ENCODE results near the gene VPS37B.

VPS37B gene

DNA sequence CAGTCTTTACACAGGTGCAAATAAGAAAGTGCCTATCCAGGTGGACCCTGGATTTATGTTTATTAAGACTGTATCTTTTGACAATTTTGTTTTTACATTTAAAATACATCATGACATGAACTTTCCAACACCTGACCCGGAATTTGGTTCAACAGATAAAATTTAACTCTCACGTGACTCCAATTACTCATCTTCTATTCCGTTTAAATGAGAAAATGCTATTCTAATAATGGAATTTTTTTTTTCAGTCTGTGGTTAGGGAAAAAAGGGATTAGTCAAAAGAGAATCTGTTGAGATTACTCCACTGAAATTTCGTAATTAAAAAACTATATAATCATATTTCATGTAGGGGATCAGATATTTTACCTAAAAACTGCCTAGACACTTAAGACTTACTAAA is 11.1 kb downstream of the VPS37B start:
- TF ChIP-seq, protein P1, sequence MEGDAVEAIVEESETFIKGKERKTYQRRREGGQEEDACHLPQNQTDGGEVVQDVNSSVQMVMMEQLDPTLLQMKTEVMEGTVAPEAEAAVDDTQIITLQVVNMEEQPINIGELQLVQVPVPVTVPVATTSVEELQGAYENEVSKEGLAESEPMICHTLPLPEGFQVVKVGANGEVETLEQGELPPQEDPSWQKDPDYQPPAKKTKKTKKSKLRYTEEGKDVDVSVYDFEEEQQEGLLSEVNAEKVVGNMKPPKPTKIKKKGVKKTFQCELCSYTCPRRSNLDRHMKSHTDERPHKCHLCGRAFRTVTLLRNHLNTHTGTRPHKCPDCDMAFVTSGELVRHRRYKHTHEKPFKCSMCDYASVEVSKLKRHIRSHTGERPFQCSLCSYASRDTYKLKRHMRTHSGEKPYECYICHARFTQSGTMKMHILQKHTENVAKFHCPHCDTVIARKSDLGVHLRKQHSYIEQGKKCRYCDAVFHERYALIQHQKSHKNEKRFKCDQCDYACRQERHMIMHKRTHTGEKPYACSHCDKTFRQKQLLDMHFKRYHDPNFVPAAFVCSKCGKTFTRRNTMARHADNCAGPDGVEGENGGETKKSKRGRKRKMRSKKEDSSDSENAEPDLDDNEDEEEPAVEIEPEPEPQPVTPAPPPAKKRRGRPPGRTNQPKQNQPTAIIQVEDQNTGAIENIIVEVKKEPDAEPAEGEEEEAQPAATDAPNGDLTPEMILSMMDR (IDR thresholded peaks at IDR 0.05; ENCODE audit: extremely low read depth, missing control alignments): no peak
- DNase-seq (ENCODE audit: low spot score): no peak

GRCh38 chr12:122884091-122884826 is 11.7 kb downstream of the VPS37B start:
- TF ChIP-seq, protein P1 (IDR thresholded peaks at IDR 0.05; ENCODE audit: extremely low read depth, missing control alignments): no peak
- DNase-seq (ENCODE audit: low spot score): no peak

- DNase-seq (ENCODE audit: low spot score): no peak
These were observed 12.9 kb downstream of the VPS37B start for GRCh38 chr12:122882908-122883558.

DNA sequence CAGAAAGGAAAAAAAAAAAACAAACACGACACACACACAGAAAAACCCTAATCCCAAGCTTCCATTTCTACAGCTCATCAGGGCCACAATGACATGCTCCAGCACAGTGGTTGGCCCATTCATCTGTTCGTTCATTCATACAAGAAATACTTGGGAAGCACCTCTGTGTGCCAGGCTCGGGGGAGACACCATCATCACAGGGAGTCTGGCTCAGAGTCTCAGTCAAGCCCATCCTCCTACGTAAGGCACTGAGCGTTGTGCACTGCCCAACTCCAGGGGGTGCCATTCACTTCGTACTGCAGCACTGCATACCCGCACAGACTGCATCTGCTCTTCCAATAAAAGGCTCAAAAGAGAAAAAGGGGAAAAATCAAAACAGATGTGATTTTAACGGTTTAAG is 15.3 kb downstream of the VPS37B start:
- TF ChIP-seq, protein P1 (IDR thresholded peaks at IDR 0.05; ENCODE audit: extremely low read depth, missing control alignments): no peak
- DNase-seq (ENCODE audit: low spot score): no peak

More at GRCh38 chr12:122882908-122883558, 12.9 kb downstream of the VPS37B start:
- TF ChIP-seq, protein P1 (IDR thresholded peaks at IDR 0.05; ENCODE audit: extremely low read depth, missing control alignments): no peak

DNA sequence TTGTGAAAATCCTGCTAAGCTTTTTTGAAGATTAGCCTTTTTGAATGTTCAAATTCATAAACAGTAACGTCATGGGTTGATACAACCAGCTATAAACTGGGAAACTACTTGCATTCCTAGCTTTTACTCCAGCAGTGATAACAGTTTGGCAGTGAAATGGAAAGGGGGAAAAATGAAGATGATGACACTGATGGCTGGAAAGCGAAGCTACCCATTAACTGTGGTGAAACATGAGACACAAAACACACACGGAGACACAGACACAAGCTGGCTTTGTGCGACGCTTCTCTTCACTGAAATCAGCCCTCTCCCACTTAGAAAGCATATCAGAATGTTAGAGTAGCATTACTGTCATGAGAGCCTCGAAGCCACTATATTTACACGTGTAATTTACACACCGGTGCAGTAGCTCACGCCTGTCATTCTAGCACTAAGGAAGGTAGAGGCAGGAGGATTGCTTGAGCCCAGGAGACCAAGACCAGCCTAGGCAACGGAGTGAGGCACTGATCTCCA is 15.7 kb downstream of the VPS37B start:
- no peak for DNase-seq (ENCODE audit: low spot score)
- TF ChIP-seq, protein P1 (IDR thresholded peaks at IDR 0.05; ENCODE audit: extremely low read depth, missing control alignments): no peak

DNA sequence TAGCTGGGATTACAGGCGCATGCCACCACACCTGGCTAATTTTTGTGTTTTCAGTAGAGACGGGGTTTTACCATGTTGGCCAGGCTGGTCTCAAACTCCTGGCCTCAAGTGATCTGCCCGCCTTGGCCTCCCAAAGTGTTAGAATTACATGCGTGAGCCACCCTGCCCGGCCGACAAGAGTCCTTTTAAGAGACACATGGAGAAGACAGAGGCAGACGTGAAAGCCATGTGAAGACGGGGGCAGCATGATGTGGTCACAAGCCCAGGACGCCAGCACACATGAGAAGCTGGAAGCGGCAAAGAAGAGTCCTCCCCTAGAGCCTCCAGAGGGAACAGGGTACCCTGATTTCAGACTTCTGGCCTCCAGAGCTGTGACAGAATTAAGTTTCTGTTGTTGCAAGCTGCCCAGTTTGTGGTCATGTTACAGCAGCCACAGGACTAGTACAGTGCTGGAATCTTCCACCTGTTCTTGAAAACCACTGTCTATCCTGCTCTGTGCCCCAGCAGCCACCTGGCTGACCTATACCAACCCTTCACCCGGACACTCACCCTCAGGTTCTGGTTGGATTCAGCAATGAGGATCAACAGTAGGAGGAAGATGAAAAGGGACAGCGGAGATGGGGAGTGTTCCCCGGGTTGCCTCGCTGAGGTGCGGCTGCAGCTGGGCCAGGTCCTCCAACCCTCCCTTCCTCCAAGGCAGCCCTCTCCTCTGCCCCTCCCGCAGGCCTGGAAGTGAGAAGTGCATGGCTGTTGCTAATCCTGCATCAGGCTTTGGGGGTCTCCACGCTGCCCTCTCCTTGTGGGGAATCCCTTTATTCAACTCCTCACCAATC is 16.9 kb downstream of the VPS37B start:
- no peak for DNase-seq (ENCODE audit: low spot score)
- TF ChIP-seq, protein P1 (IDR thresholded peaks at IDR 0.05; ENCODE audit: extremely low read depth, missing control alignments): no peak
